Activated gamma-delta T cell treated with anti-CD3 and anti-CD28 coated beads, Interleukin-2, amount 50 U/mL, for 16 hours (primary cell): ENCODE data around the gene YIPF2.
"Not testable (repeated sequence)": the region's sequence is repeated elsewhere in the genome, so short reads cannot be mapped to it uniquely, and the experiment has no call there.

Experiments used
- DNase-seq: peaks from one replicate; pipeline ENCODE4 v3.0.0-alpha.2; 2020; ENCODE audit warnings: low read depth

The YIPF2 gene

GRCh38 chr19:10928563-10929401, at the start of gene YIPF2, which contains the start of gene TIMM29:
TSS of gene YIPF2 (minus strand) at chr19:10928639. CDS start at chr19:10928410, 229 bp downstream.
TSS of gene TIMM29 (plus strand) at chr19:10928811. CDS start at chr19:10928823, 12 bp downstream.
- peak; percentile 91 for DNase-seq

GRCh38 chr19:10977742-10978092, 49.3 kb upstream of the YIPF2 start:
- DNase-seq: no peak

- no peak for DNase-seq
These were observed 47.9 kb upstream of the YIPF2 start for GRCh38 chr19:10976131-10976892.

- no peak for DNase-seq
These were observed 47.1 kb upstream of the YIPF2 start for GRCh38 chr19:10975374-10976130.

GRCh38 chr19:10971107-10971726, 42.8 kb upstream of the YIPF2 start:
- no peak for DNase-seq

DNA sequence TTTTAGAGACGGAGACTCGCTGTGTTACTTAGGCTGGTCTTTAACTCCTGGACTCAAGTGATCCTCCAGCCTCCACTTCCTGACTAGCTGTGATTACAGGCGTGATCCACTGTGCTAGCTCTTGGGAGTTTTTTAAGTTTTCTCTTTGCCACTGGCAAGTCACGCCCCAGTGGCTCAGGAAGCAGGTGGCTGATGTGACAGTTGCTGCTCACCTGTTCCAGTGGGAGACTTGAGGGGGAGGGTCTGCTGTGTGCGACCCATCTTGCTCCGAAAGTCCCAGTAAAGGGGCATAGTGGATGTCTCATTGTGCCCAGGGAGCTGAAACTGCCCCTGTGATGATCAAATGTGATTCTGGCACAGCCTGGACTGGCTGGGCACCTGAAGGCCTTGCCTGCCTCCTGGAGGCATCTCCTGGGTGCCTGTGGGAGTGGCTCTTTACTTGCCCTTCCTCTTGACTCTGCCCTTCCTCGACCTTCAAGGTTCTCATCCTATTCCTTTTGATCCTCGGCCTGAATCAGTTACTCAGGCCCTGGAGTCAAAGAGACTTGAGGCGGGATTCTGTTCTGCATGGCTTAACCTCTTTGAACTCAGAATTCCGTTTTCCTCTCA, 40.2 kb upstream of the YIPF2 start:
- no peak for DNase-seq

DNA sequence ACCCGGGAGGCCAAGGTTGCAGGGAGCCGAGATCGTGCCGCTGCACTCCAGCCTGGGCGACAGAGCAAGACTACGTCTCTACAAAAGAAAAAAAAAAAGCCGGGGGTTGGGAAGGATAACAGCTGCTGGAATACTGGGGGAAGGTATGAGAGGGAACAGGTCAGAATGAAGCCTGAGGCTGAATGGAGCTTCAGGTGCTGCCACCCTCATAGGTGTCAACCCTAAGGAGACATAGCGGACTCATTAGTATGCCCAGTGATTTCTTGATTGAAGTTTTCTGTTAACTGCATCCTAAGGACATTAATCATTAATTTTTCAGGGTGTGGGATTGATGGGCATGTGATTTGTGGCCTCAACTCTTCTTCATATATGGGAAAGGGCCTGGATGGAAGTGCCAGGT, 38.4 kb upstream of the YIPF2 start:
- no peak for DNase-seq

- no peak for DNase-seq
These were observed 37.0 kb upstream of the YIPF2 start for GRCh38 chr19:10965398-10965797.

GRCh38 chr19:10964903-10965302, 36.5 kb upstream of the YIPF2 start:
- DNase-seq: no peak

- no peak for DNase-seq
These were observed 35.4 kb upstream of the YIPF2 start for GRCh38 chr19:10963865-10964264.

- no peak for DNase-seq
These were observed 34.4 kb upstream of the YIPF2 start for GRCh38 chr19:10962863-10963262.

DNA sequence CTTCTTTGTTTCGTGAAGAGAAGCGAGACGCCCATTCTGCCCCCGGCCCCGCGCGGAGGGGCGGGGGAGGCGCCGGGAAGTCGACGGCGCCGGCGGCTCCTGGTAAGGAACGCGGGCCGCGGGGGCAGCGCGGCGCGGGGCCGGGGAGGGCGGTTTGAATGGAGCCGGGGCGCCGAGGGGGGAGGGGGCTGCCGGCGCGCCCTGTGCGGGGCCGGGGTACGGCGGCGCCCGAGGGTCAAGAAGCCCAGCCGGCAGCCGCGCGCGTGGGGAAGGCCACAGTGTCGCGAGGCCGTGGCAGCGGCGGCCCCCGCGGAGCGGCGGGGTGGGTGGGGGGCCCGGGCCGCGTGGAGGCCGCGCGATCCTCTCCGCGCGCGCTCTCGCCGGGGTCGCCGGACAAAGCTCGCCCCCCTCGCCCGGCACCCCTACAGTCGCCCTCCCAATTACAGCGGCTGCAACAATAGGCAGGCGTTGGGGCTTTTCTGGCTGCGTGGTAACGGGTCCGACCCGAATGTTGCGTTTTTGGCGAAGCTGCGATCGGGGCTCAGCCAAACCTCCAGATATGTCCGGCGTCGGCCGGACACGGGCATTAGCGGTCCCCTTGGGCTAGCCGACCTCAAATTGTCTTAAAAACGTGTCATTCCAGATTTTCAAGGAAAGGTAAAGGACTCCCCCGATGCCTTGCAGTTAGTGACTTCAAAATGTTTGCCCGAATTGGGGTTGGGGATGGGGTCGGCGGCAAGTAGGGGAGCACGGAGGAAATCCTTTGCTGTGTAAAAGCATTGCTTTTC, 32.8 kb upstream of the YIPF2 start:
- no peak for DNase-seq

GRCh38 chr19:10960314-10961072, 32.1 kb upstream of the YIPF2 start, which contains the start of gene SMARCA4:
TSS of gene SMARCA4 (plus strand) at chr19:10961030. CDS start at chr19:10984152, 23,122 bp downstream.
- DNase-seq: peak; percentile 97

DNA sequence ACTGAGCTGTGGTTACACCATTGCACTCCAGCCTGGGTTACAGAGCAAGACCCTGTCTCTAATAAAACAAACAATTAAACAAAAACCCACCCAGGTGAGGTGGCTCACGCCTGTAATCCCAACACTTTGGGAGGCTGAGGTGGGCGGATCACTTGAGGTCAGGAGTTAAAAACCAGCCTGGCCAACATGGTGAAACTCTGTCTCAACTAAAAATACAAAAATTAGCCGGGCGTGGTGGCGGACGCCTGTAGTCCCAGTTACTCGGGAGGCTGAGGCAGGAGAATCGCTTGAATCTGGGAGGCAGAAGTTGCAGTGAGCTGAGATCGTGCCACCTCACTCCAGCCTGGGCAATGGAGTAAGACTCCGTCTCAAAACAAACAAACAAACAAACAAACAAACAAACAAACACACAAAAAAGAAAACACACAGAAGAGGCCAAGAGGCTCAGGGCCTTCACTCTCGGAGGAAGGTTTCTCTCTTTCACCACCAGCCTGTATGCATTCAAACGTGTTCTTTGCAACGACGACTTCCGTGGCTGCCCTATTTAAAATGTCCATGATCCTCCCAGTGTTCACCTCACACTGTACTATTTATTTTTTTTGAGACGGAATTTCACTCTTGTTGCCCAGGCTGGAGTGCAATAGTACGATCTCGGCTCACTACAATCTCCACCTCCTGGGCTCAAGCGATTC, 31.0 kb upstream of the YIPF2 start:
- DNase-seq: not testable (repeated sequence)

- no peak for DNase-seq
These were observed 24.4 kb upstream of the YIPF2 start for GRCh38 chr19:10952809-10953208.

DNA sequence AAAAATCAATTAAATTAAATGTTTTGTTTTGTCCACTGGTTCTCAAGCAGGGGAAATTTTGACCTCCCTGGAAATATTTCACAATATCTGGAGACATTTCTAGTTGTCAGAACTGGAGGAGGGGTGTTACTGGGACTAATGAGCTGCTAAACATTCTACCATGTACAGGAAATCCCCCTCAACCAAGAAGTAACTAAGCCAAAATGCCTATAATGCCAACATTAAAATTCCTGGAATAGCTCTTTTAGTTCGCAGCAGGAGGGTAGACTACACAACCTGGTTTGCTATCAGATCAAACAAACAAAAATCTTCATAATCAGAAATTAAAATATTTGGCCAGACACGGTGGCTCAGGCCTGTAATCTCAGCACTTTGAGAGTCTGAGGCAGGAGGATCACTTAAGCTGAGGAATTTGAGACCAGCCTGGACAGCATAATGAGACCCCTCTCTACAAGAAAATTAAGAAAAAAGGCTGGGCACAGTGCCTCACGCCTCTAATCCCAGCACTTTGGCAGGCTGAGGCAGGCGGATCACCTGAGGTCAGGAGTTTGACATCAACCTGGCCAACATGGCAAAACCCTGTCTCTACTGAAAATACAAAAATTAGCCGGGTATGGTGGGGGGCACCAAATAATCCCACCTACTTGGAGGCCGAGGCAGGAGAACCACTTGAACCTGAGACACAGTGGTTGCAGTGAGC, 18.7 kb upstream of the YIPF2 start:
- no peak for DNase-seq

DNA sequence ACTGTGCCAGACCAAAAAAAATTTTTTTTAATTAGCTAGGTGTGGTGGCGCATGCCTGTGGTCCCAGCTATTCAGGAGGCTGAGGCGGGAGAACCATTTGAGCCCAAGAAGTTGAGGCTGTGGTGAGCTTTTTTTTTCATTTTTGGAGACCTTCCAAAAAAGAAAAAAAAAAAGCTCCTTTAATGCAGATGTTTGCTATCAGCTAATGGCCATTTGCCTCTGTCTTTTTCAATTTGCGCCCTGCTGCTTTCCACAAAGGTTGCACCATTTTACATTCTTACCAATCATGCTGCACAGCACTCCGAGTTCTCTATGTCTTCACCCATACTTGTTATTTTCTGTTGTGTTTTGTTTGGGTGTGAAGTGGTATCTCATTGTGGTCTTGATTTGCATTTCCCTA, 16.8 kb upstream of the YIPF2 start:
- no peak for DNase-seq

GRCh38 chr19:10943412-10943811, 15.0 kb upstream of the YIPF2 start:
- not testable (repeated sequence) for DNase-seq

GRCh38 chr19:10941649-10942048, 13.2 kb upstream of the YIPF2 start:
- not testable (repeated sequence) for DNase-seq
